HepG2 (cell line): ENCODE results near the gene PDCD1LG2.

ENCODE experiments used
- BHLHE40 ChIP-seq: IDR thresholded peaks from 2 replicates; pipeline ENCODE4 v1.6.1; 2011; ENCODE audit warnings: low read length, improper control_type of control experiment
- MTA3 ChIP-seq: sonication (generic); formaldehyde crosslinking; IDR thresholded peaks from 2 replicates; pipeline ENCODE4 v1.4.0; 2020; ENCODE audit warnings: missing genetic modification reagents
- POLR2A ChIP-seq, 2 experiments: IDR thresholded peaks; 2 replicates each; pipeline ENCODE4 v1.6.1; 2011; ENCODE audit warnings: low read depth in 2 of 2, low read length in 2 of 2, mild to moderate bottlenecking in 1 of 2, moderate library complexity in 1 of 2; ENCODE audit not compliant: insufficient read depth in 1 of 2
- RAD21 ChIP-seq: fragments of 450-650 bp; formaldehyde crosslinking; IDR thresholded peaks from 2 replicates; pipeline ENCODE4 v1.5.0; 2020; ENCODE audit warnings: mild to moderate bottlenecking
- SP1 ChIP-seq, 2 experiments: fragments of 450-650 bp in 1 of 2; sonication (generic) in 1 of 2; formaldehyde crosslinking in 1 of 2; IDR thresholded peaks; 2 replicates each; pipeline versions ENCODE4 v1.4.0 to v1.6.1; 2016 to 2020; ENCODE audit warnings: missing genetic modification reagents in 1 of 2
- ZEB1 ChIP-seq: IDR thresholded peaks from 2 replicates; pipeline ENCODE4 v1.6.1; 2012; ENCODE audit warnings: mild to moderate bottlenecking, low read depth, inconsistent platforms; ENCODE audit not compliant: insufficient replicate concordance
- ZNF446 ChIP-seq: sonication (generic); formaldehyde crosslinking; IDR thresholded peaks from 2 replicates; pipeline ENCODE4 v1.5.0; 2020; ENCODE audit warnings: mild to moderate bottlenecking, missing genetic modification reagents
- TF ChIP-seq, protein P1 (sequence below): sonication (generic); formaldehyde crosslinking; IDR thresholded peaks from 2 replicates; pipeline ENCODE4 v1.4.0; 2020; ENCODE audit warnings: mild to moderate bottlenecking, missing genetic modification reagents

GRCh38 chr9:5499157-5499556 is 11.2 kb upstream of the PDCD1LG2 start:
- TF ChIP-seq ZNF446 (CRISPR knock-in tag) (no peak), POLR2A (IDR thresholded peaks at IDR 0.05; ENCODE audit: insufficient read depth in 1 of 2, low read depth in 2 of 2, low read length in 2 of 2) (no peak), ZEB1 (no peak), MTA3 (CRISPR knock-in tag) (no peak), SP1 (IDR thresholded peaks at IDR 0.05) (no peak), SP1 (CRISPR knock-in tag; IDR thresholded peaks at IDR 0.05) (no peak), BHLHE40 (no peak), RAD21 (CRISPR knock-in tag) (no peak)
- TF ChIP-seq, protein P1, sequence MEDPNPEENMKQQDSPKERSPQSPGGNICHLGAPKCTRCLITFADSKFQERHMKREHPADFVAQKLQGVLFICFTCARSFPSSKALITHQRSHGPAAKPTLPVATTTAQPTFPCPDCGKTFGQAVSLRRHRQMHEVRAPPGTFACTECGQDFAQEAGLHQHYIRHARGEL (CRISPR knock-in tag) = no peak
